K562 (cell line): ENCODE measurements around the gene MINAR1. TPM values are rescaled to one million over a fixed set of nuclear protein-coding genes. Genes with fewer than 3 reads are reported as not detected.

Experiments
- ATAC-seq: fragments of 200-7000 bp; cut with Tn5 transposase; 3 replicates; pipeline ENCODE4 v1.9.1; 2020; ENCODE audit warnings: moderate library complexity
- BruUV-seq: library from RNA; stranded (reverse); fragments of 400-500 nt; replicated peaks from 2 replicates; lab custom pipeline; 2021; lab: Mats Ljungman, UMichigan
- CTCF ChIA-PET: fragments of 300-600 bp; formaldehyde crosslinking; extraction: SDS; loops from one replicate; lab custom pipeline; 2021; ENCODE audit warnings: low intra/inter-chr PET ratio; lab: Yijun Ruan, JAX
- POLR2A ChIA-PET: fragments of 300-600, 350-650 bp; sonication (Branson Sonifier 250); formaldehyde crosslinking; extraction: SDS; loops from one replicate; lab custom pipeline; 2021; ENCODE audit warnings: antibody characterized with exemption, inconsistent platforms; lab: Yijun Ruan, JAX
- DNase-seq, 4 experiments: peaks; one replicate each; pipeline versions ENCODE4 v3.0.0 to v3.0.0-alpha.2; 2011 to 2018; ENCODE audit warnings: low spot score in 3 of 4, mixed read lengths in 3 of 4; ENCODE audit errors: extremely low read depth in 1 of 4
- FAIRE-seq: peaks from 2 replicates; lab custom pipeline; 2011; peaks lifted over from hg19 to GRCh38; lab: Jason Lieb, UNC
- H2AFZ ChIP-seq: 2 replicates; pipeline ENCODE4 v1.6.0; 2011; ENCODE audit warnings: low read depth, low read length, control low read depth, inconsistent platforms
- H3K27ac ChIP-seq: fragments of 200-600 bp; 3 replicates; pipeline ENCODE4 v1.8.0; 2011; ENCODE audit warnings: low read depth, mild to moderate bottlenecking, control low read depth, inconsistent platforms, low read length, moderate library complexity, mixed read lengths; ENCODE audit errors: extremely low read depth
- H3K27me3 ChIP-seq, 2 experiments: fragments of 300-600 bp in 1 of 2; 2 replicates in 1 of 2; 3 replicates in 1 of 2; pipeline versions ENCODE4 v1.6.0 to v1.8.0; 2011; ENCODE audit warnings: inconsistent platforms in 2 of 2, low read length in 2 of 2, mild to moderate bottlenecking in 1 of 2, mixed read lengths in 1 of 2, moderate library complexity in 1 of 2; ENCODE audit not compliant: control insufficient read depth in 2 of 2, insufficient read depth in 2 of 2
- H3K36me3 ChIP-seq: fragments of 300-600 bp; 3 replicates; pipeline ENCODE4 v1.8.0; 2011; ENCODE audit warnings: mild to moderate bottlenecking, low read length, inconsistent platforms; ENCODE audit not compliant: control insufficient read depth, insufficient read depth
- H3K4me1 ChIP-seq, 2 experiments: fragments of 200-600 bp in 1 of 2; replicated peaks in 1 of 2; 2 replicates in 1 of 2; 3 replicates in 1 of 2; pipeline versions ENCODE4 v1.5.1 to v1.8.0; 2011; ENCODE audit warnings: inconsistent platforms in 2 of 2, low read length in 2 of 2, mild to moderate bottlenecking in 1 of 2, mixed read lengths in 1 of 2, moderate library complexity in 1 of 2; ENCODE audit not compliant: control insufficient read depth in 2 of 2, insufficient read depth in 2 of 2
- H3K4me2 ChIP-seq: 2 replicates; pipeline ENCODE4 v1.6.1; 2011; ENCODE audit warnings: low read length, control low read depth, inconsistent platforms, mixed read lengths; ENCODE audit not compliant: insufficient read depth
- H3K4me3 ChIP-seq: fragments of 200-600 bp; sonication (generic), shearing (Covaris generic); 2 replicates; pipeline ENCODE4 v1.5.1; 2016; ENCODE audit warnings: control low read depth, inconsistent platforms
- H3K79me2 ChIP-seq: fragments of 200-600 bp; 3 replicates; pipeline ENCODE4 v1.8.0; 2011; ENCODE audit warnings: low read length, inconsistent platforms; ENCODE audit not compliant: control insufficient read depth, insufficient read depth
- H3K9ac ChIP-seq, 2 experiments: 2 replicates each; pipeline versions ENCODE4 v1.6.0 to v1.6.1; 2011; ENCODE audit warnings: low read depth in 2 of 2, low read length in 2 of 2, control low read depth in 1 of 2, inconsistent platforms in 1 of 2, mild to moderate bottlenecking in 1 of 2, mixed read lengths in 1 of 2; ENCODE audit not compliant: insufficient read depth in 1 of 2
- H3K9me1 ChIP-seq: one replicate; pipeline ENCODE4 v1.6.0; 2011; ENCODE audit warnings: inconsistent platforms, mild to moderate bottlenecking, low read length, moderate library complexity; ENCODE audit not compliant: control insufficient read depth, insufficient read depth
- H3K9me3 ChIP-seq: replicated peaks from 2 replicates; pipeline ENCODE4 v1.5.1; 2011; ENCODE audit warnings: low read depth, low read length, inconsistent platforms; ENCODE audit not compliant: control insufficient read depth, insufficient read depth
- H4K20me1 ChIP-seq: replicated peaks from 2 replicates; pipeline ENCODE4 v1.6.1; 2011; ENCODE audit warnings: low read length, inconsistent platforms, mixed read lengths; ENCODE audit not compliant: control insufficient read depth, insufficient read depth
- CAMTA2 ChIP-seq: fragments of 250-450 bp; sonication (Bioruptor Pico); conservative IDR thresholded peaks from 2 replicates; pipeline ENCODE4 v1.5.1; 2022
- FOS ChIP-seq: IDR thresholded peaks from 3 replicates; pipeline ENCODE4 v1.6.1; 2011; ENCODE audit not compliant: insufficient read length; ENCODE audit errors: extremely low read depth
- SRSF7 ChIP-seq: fragments of 200-400 bp; formaldehyde crosslinking; optimal IDR thresholded peaks from 2 replicates; pipeline ENCODE3; 2017; ENCODE audit warnings: mild to moderate bottlenecking, low read depth, low read length
- WGBS: fragments of 100-300 bp; shearing (Covaris generic); methylation state at CpG from one replicate; pipeline ENCODE4 v1.1.6; 2016; ENCODE audit warnings: low coverage, mixed read lengths; ENCODE audit not compliant: insufficient coverage; ENCODE audit errors: missing lambda C conversion rate; 5-methylcytosine and 5-hydroxymethylcytosine counted together
- in situ Hi-C: fragments of 300-500 bp; cut with MboI; formaldehyde crosslinking; loops from 4 replicates; pipeline ENCODE4 v1.15.0; 2018; ENCODE audit warnings: inconsistent platforms, mixed read lengths
- intact Hi-C: fragments of 100-400 bp; cut with micrococcal nuclease; formaldehyde crosslinking; loops from 2 replicates; pipeline ENCODE4 v1.14.2; 2022
- polyA plus RNA-seq, 8 experiments: library from polyadenylated mRNA; depleted of rRNA in 4 of 8; stranded (reverse) in 5 of 8; unstranded in 3 of 8; fragments of >200 nt; fragmentation: Nextera tagmentation in 2 of 8; fragmentation: Illumina TruSeq in 1 of 8; extraction: Ambion mirVana in 2 of 8; extraction: Trizol in 1 of 8; gene quantifications; 2 replicates each; pipeline versions ENCODE4 v1.2.1 to v1.2.3, GENCODE V29; 2011 to 2014; ENCODE audit warnings: inconsistent platforms in 1 of 8, missing spikeins in 1 of 8
- total RNA-seq, 7 experiments: library from RNA; depleted of rRNA in 6 of 7; stranded (reverse); fragments of >200 nt in 6 of 7; fragmentation: Illumina TruSeq in 2 of 7; extraction: Trizol in 2 of 7; gene quantifications; 2 replicates each; pipeline versions ENCODE4 v1.2.1 to v1.2.3, GENCODE V29; 2011 to 2021; ENCODE audit warnings: low replicate concordance in 1 of 7
- TF ChIP-seq, protein P1 (sequence below): fragments of 200-600 bp; sonication (generic); IDR thresholded peaks from one replicate; pipeline ENCODE4 v1.6.1; 2012; ENCODE audit warnings: mild to moderate bottlenecking, low read depth, low read length, inconsistent platforms

Gene MINAR1
- total and polyA plus RNA-seq, 9 of the 15 experiments (the other 6 are each of a cell fraction or from before 2014, with no cell fraction given) = 0.21 to 1.2 (median 0.52) TPM

DNA sequence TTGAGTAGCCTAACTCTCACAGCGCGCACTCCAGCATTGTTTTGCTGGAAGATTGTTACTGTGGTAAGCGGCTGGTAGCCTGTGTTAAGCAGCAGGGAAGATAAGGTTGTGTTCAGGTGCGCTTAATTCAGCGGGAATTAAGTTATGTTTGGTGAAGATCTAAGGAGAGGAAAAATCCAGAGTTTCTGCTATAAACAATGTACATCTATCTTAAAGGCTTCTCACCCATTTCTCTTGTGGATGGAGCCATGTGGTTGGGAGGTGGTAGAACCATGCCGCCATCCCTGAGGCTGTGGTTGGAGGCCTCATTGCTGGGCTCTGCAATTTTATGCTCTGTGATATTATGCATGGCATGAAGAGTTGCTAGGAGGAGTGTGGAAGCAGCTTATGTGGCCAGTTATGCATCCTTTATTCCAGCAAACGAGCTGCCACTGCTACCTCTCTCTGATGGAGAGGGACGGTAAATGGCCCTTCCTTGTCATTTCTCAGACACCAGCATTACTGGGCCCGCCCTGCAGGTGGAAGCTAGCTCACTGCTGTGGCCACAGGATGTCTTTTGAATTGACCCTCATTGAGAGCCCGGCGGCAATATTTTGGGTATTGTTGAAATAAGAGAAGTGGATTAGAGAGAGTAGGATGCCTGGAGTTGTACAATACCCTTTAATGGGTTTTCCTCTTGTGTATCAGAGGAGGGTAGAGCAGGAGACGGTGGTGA lies 1.3 kb downstream of the MINAR1 start:
- no peaks in the 10 kb centered on the region for H3K9me1 ChIP-seq
- in situ Hi-C loops = no loop called here
- H3K4me3 ChIP-seq = no peak overlapping the region
- H3K9ac ChIP-seq = no peak overlapping the region
- no peaks in the 10 kb centered on the region for H4K20me1 ChIP-seq
- H3K4me1 ChIP-seq = no peaks in the 10 kb centered on the region
- CTCF ChIA-PET = no interaction called here
- H3K36me3 ChIP-seq = no peaks in the 10 kb centered on the region
- TF ChIP-seq SRSF7 (no peak), CAMTA2 (CRISPR knock-in tag) (no peak), FOS (no peak)
- TF ChIP-seq, protein P1, sequence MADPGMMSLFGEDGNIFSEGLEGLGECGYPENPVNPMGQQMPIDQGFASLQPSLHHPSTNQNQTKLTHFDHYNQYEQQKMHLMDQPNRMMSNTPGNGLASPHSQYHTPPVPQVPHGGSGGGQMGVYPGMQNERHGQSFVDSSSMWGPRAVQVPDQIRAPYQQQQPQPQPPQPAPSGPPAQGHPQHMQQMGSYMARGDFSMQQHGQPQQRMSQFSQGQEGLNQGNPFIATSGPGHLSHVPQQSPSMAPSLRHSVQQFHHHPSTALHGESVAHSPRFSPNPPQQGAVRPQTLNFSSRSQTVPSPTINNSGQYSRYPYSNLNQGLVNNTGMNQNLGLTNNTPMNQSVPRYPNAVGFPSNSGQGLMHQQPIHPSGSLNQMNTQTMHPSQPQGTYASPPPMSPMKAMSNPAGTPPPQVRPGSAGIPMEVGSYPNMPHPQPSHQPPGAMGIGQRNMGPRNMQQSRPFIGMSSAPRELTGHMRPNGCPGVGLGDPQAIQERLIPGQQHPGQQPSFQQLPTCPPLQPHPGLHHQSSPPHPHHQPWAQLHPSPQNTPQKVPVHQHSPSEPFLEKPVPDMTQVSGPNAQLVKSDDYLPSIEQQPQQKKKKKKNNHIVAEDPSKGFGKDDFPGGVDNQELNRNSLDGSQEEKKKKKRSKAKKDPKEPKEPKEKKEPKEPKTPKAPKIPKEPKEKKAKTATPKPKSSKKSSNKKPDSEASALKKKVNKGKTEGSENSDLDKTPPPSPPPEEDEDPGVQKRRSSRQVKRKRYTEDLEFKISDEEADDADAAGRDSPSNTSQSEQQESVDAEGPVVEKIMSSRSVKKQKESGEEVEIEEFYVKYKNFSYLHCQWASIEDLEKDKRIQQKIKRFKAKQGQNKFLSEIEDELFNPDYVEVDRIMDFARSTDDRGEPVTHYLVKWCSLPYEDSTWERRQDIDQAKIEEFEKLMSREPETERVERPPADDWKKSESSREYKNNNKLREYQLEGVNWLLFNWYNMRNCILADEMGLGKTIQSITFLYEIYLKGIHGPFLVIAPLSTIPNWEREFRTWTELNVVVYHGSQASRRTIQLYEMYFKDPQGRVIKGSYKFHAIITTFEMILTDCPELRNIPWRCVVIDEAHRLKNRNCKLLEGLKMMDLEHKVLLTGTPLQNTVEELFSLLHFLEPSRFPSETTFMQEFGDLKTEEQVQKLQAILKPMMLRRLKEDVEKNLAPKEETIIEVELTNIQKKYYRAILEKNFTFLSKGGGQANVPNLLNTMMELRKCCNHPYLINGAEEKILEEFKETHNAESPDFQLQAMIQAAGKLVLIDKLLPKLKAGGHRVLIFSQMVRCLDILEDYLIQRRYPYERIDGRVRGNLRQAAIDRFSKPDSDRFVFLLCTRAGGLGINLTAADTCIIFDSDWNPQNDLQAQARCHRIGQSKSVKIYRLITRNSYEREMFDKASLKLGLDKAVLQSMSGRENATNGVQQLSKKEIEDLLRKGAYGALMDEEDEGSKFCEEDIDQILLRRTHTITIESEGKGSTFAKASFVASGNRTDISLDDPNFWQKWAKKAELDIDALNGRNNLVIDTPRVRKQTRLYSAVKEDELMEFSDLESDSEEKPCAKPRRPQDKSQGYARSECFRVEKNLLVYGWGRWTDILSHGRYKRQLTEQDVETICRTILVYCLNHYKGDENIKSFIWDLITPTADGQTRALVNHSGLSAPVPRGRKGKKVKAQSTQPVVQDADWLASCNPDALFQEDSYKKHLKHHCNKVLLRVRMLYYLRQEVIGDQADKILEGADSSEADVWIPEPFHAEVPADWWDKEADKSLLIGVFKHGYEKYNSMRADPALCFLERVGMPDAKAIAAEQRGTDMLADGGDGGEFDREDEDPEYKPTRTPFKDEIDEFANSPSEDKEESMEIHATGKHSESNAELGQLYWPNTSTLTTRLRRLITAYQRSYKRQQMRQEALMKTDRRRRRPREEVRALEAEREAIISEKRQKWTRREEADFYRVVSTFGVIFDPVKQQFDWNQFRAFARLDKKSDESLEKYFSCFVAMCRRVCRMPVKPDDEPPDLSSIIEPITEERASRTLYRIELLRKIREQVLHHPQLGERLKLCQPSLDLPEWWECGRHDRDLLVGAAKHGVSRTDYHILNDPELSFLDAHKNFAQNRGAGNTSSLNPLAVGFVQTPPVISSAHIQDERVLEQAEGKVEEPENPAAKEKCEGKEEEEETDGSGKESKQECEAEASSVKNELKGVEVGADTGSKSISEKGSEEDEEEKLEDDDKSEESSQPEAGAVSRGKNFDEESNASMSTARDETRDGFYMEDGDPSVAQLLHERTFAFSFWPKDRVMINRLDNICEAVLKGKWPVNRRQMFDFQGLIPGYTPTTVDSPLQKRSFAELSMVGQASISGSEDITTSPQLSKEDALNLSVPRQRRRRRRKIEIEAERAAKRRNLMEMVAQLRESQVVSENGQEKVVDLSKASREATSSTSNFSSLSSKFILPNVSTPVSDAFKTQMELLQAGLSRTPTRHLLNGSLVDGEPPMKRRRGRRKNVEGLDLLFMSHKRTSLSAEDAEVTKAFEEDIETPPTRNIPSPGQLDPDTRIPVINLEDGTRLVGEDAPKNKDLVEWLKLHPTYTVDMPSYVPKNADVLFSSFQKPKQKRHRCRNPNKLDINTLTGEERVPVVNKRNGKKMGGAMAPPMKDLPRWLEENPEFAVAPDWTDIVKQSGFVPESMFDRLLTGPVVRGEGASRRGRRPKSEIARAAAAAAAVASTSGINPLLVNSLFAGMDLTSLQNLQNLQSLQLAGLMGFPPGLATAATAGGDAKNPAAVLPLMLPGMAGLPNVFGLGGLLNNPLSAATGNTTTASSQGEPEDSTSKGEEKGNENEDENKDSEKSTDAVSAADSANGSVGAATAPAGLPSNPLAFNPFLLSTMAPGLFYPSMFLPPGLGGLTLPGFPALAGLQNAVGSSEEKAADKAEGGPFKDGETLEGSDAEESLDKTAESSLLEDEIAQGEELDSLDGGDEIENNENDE = no peak
- TF ChIP-seq, all 486 proteins: peak for 0
- DNase-seq = no peak
- peaks cover 0 to 25% of the 10 kb centered on the region in 2 experiments; a peak in 3 of 5 replicates for H3K27me3 ChIP-seq
- 10% methylated on average over 11 of the region's 12 CpGs for WGBS
- no peaks in the 10 kb centered on the region for H3K79me2 ChIP-seq
- no TSS peak for BruUV-seq
- no peak overlapping the region for H3K4me2 ChIP-seq
- POLR2A ChIA-PET = interaction anchor here (0.6 kb wide), 1 partner anchor 367 kb away, joined by 3 read pairs; no protein-coding TSS in a partner anchor
- H2AFZ ChIP-seq = no peak overlapping the region
- peak; percentile 56; the same call in 2 of the 3 replicates for ATAC-seq
- no peak overlapping the region for H3K27ac ChIP-seq
- FAIRE-seq = no peak
- intact Hi-C loops = no loop called here
- H3K9me3 ChIP-seq = no peaks in the 10 kb centered on the region
